Measurements from ENCODE around the gene HOXD10.

HOXD10 gene

DNA sequence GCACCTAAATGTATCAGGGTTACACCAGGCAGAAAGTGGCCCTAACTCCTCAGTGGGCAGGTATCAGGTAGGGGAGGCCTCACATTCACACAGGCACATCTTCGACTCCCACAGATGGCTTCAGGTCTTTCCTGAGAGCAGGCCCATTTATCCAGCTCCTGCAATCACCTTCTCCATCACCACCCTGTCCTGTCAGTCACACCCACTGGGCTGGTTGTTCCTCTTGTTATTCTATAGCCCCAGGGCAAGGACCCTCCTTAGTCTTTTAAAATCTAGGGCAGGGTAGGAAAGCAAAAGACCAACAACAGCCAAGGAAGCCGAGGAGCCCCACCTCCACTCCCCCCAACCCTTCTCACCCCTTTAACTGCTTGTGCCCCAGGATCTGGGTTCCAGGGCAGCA lies 25.7 kb downstream of the HOXD10 start:
- no peak for DNase-seq (ENCODE audit: low read depth)
- no peak overlapping the region for H3K4me3 ChIP-seq (ENCODE audit: low read depth, low read length)
- TF ChIP-seq, protein P1, sequence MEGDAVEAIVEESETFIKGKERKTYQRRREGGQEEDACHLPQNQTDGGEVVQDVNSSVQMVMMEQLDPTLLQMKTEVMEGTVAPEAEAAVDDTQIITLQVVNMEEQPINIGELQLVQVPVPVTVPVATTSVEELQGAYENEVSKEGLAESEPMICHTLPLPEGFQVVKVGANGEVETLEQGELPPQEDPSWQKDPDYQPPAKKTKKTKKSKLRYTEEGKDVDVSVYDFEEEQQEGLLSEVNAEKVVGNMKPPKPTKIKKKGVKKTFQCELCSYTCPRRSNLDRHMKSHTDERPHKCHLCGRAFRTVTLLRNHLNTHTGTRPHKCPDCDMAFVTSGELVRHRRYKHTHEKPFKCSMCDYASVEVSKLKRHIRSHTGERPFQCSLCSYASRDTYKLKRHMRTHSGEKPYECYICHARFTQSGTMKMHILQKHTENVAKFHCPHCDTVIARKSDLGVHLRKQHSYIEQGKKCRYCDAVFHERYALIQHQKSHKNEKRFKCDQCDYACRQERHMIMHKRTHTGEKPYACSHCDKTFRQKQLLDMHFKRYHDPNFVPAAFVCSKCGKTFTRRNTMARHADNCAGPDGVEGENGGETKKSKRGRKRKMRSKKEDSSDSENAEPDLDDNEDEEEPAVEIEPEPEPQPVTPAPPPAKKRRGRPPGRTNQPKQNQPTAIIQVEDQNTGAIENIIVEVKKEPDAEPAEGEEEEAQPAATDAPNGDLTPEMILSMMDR (conservative IDR thresholded peaks at IDR 0.05; ENCODE audit: low read depth, low read length) = no peak

DNA sequence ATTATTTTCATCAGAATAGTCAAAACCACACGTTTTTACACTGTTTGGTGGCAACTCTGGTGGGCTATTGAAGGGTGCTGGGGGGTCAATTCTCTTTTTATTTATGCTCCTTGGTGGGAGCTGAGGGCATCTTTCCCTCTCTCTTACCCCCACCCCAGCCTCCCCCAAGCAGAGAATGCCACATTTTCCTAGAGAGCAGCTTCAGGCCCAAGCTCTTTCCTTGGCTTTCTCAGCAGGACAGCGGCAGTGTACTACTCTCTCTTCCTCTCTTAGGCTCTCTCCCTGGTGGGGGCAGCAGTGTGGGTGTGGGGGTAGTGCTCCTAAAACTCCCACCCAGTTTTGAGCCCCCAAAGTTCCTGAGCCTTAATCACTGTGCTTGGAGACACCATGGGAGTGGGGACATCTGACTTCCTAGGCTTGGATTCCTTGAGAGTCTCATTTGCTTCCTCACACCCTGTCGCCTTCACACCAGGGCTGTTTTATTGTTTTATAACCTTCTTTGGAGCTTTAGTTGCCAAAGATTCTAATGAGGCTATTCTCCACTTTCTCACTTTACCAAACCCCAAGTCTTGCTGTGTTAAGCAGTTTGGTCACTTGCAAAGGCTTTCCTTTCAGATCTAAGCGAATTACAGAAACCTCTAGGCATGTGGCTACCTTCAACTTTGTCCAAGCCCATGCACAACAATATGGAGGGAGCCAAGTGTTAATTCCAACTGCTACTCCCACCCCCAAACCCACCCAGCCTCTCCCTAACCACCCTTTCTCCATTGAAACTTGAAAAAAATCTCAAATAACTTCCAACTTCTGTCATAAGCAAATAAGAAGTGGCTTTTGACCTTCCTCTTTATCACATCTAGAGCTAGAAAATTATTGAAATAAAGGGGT lies 28.7 kb downstream of the HOXD10 start:
- no peak for DNase-seq (ENCODE audit: low read depth)
- no peak overlapping the region for H3K4me3 ChIP-seq (ENCODE audit: low read depth, low read length)
- TF ChIP-seq, protein P1 (conservative IDR thresholded peaks at IDR 0.05; ENCODE audit: low read depth, low read length) = no peak

DNA sequence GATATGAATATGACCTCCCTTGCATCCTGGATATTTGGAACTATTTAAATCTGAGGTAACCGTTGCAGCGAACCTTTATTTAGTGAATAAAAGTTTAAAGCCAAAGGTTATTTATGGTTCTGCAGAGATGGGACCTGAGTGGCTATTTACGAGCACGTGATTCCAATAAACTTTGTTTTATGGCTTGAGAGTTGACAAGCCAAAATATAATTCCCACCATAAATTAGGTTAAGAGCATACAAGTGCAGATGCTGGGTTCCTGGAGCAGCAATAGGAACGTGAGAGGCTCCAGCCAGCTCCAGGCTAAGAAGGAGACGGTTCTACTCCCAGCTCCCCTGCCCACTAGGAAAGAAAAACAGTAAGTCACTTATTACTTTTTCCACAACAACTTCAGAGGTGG lies 29.5 kb downstream of the HOXD10 start:
- TF ChIP-seq, protein P1 (conservative IDR thresholded peaks at IDR 0.05; ENCODE audit: low read depth, low read length) = no peak
- no peak overlapping the region for H3K4me3 ChIP-seq (ENCODE audit: low read depth, low read length)
- no peak for DNase-seq (ENCODE audit: low read depth)

DNA sequence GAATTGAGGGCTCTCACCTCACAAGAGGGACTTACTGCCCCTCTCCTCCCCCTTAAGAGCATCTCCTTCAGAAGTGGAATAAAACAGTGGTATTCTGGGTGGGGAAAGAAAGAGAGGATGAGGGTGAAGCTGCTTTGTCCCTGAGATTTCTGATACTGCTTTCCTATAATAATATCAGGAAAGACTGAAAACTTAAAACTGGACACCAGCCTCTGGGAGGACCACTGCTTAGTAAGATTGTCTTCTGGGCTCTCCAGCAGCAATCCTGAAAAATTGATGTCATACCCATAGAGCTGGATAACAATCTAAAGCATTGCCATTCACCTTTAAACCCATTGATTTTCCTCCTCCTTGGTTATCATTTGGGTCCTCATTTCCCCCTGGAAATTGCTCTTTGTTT lies 30.1 kb downstream of the HOXD10 start:
- DNase-seq (ENCODE audit: low read depth) = no peak
- no peak overlapping the region for H3K4me3 ChIP-seq (ENCODE audit: low read depth, low read length)
- TF ChIP-seq, protein P1 (conservative IDR thresholded peaks at IDR 0.05; ENCODE audit: low read depth, low read length) = no peak

DNA sequence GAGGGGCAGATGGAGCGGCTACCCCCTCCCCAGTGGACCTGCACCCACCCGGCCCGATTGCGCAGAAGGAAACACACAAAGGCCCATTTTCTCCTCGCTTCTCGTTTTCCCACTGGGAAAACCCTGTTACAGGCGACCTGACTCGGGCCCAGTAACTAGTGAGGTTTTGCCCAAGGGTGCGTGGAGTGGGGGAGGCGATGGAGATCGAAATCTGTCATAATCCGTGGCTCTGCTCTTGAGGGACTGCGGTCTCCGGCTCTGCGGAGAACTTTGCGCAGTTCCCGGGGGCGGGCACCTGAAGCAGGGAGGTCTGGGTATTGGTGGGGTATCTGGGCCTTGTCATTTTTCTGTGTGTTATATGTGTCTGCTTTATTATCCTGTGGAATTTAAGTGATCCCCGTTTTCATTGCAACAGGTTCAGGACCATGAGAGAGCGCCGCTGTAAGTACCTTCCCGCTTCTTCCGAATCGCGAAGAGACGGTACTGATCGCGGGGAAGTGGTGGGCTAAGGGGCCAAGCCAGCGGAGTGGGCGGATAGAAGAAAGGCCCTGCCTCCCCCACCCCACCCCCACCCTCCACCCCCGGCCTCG lies 30.7 kb downstream of the HOXD10 start:
- no peak overlapping the region for H3K4me3 ChIP-seq (ENCODE audit: low read depth, low read length)
- TF ChIP-seq, protein P1 (conservative IDR thresholded peaks at IDR 0.05; ENCODE audit: low read depth, low read length) = no peak
- no peak for DNase-seq (ENCODE audit: low read depth)

DNA sequence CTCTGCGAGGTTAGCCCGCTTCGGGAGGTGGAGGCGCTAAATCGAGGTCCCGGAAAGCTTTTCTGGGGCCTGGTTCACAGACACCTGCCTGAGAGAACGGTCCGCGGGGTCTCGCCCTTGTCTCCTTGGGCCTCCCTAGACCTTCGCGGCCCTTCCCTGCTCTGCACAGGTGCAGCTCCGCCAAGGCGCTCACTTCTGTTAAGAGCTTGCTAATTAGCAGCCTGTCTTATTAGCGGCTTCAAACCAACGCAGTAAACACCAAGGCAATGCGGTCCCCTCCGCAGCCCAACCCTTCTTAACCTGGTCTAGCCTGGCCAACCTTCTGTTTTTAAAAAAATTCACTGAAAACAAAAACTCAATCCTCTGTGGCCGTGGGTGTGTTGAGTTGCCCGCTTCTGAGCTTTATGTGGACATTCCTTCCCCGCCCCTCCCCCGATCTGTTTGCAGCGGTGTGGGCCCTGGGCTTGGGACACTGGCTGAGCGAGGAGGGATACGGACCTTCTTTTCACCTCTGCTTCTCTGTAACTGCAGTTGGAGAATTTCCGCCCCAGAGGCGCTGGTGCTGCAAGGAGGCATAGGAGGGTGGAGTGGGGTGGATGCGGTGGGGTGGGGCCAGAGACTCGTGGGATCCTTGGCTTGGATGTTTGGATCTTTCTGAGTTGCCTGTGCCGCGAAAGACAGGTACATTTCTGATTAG lies 31.4 kb downstream of the HOXD10 start:
- no peak overlapping the region for H3K4me3 ChIP-seq (ENCODE audit: low read depth, low read length)
- TF ChIP-seq, protein P1 (conservative IDR thresholded peaks at IDR 0.05; ENCODE audit: low read depth, low read length) = no peak
- no peak for DNase-seq (ENCODE audit: low read depth)
